Measurements from ENCODE around the gene EREG.

The EREG gene

DNA sequence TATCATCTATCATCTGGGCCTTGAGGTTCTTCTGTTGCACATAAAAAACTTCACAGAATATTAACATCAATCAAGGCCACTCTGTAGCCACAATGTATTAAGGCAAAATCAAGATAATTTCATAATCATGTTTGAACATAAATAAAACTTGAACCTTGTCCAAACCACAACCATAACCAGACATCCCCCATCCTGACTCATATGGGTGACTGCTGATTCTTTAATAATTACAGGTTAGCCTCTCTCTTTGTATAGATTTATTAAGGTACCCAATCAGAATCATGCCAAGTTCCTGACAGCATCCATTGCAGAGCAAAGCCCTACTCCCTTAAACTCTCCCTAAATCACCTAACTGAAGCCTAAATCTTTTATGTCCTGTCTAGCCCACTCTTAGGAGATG is 63.3 kb downstream of the EREG start:
- no peak for DNase-seq (ENCODE audit: low spot score)

- no peak for DNase-seq (ENCODE audit: low spot score)
Observed at GRCh38 chr4:74431113-74431826, 66.3 kb downstream of the EREG start.

- no peak for DNase-seq (ENCODE audit: low spot score)
Observed at GRCh38 chr4:74433043-74433442, 68.1 kb downstream of the EREG start.

DNA sequence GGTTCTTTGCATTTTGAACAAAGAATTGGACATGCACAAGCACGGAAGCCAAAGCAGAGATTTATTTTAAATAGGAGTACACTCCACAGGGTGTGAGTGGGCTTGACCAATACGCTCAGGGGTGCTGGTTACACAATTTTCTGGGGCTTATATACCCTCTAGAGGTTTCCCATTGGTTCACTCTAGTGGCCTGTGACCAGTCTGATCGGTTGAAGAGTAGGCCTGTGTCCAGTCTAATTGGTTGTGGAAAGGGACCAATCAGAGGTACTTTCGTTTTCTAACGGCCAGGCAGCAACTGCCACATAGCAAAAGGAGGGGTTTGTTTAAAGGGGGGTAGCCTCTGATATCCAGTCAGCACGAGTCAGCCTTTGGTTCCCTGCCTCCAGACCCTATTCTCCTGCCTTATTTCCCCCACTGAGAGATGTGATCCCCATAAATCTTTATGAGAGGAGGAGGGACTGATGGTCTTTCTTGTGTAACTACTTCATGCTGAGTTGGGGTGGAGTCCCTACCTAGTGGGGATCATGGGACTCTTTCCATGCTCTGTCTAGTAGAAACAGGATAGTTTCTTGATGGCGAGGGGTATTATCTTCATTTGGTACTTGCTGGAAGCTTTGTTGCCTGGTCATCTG is 68.7 kb downstream of the EREG start:
- no peak for DNase-seq (ENCODE audit: low spot score)

DNA sequence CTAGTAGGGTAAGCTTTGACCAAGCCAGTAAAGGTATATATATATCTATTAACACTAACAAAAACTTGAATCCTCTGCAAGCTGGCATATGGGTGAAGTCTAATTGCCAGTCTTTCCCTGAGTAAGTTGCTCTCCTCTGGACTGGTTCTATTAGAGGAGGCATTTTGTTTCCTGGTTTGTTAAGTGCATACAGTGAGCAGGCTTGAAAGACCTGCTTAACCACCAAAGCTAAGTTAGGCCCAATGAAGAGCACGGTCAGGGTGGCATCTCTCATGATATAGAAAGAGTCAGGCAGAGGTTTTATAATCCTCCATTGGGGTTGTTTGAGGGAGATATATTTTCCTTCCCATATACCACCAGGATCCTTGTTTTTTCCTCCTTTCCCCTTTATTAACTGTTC is 70.4 kb downstream of the EREG start:
- DNase-seq (ENCODE audit: low spot score) = no peak

GRCh38 chr4:74437866-74438265 is 72.9 kb downstream of the EREG start:
- DNase-seq (ENCODE audit: low spot score) = no peak

All from HuH-7 (cell line).